K562 (cell line): Measurements from ENCODE around the gene PJA1.

Experiments used
- CTCF ChIP-seq, 3 experiments: IDR thresholded peaks in 2 of 3; conservative IDR thresholded peaks in 1 of 3; 2 replicates each; pipeline ENCODE4 v1.5.1; 2011 to 2012; ENCODE audit warnings: low read length in 3 of 3, mild to moderate bottlenecking in 3 of 3, control low read depth in 2 of 3, improper control_type of control experiment in 1 of 3, inconsistent platforms in 1 of 3, low read depth in 1 of 3, mixed read lengths in 1 of 3, moderate library complexity in 1 of 3; ENCODE audit not compliant: insufficient read depth in 2 of 3
- EGR1 ChIP-seq: fragments of 450-650 bp; conservative IDR thresholded peaks from 2 replicates; pipeline ENCODE4 v1.6.1; 2017; ENCODE audit warnings: mild to moderate bottlenecking
- PBX2 ChIP-seq, 2 experiments: IDR thresholded peaks in 1 of 2; conservative IDR thresholded peaks in 1 of 2; 2 replicates each; pipeline ENCODE4 v1.6.1; 2016; ENCODE audit warnings: low read depth in 2 of 2, mild to moderate bottlenecking in 1 of 2, missing compliant biosample characterization in 1 of 2, missing genetic modification characterization in 1 of 2, moderate library complexity in 1 of 2
- POLR2A ChIP-seq: fragments of 450-650 bp; conservative IDR thresholded peaks from 2 replicates; pipeline ENCODE4 v1.6.1; 2016
- RAD21 ChIP-seq, 2 experiments: fragments of 250-450 bp in 1 of 2; fragments of 450-650 bp in 1 of 2; sonication (Bioruptor Pico) in 1 of 2; formaldehyde crosslinking in 1 of 2; IDR thresholded peaks in 1 of 2; conservative IDR thresholded peaks in 1 of 2; 2 replicates each; pipeline versions ENCODE4 v1.4.0 to v1.8.0; 2020 to 2022; ENCODE audit warnings: mild to moderate bottlenecking in 2 of 2, moderate library complexity in 1 of 2
- RBM22 ChIP-seq: fragments of 200-400 bp; formaldehyde crosslinking; IDR thresholded peaks from 2 replicates; pipeline ENCODE4 v1.6.1; 2018; ENCODE audit warnings: low read length, low read depth; ENCODE audit not compliant: poor library complexity, severe bottlenecking
- SMC3 ChIP-seq: conservative IDR thresholded peaks from 2 replicates; pipeline ENCODE4 v1.6.1; 2011; ENCODE audit warnings: low read depth, low read length, improper control_type of control experiment; ENCODE audit not compliant: insufficient read depth
- SP2 ChIP-seq: IDR thresholded peaks from 2 replicates; pipeline ENCODE4 v1.6.1; 2011; ENCODE audit warnings: mild to moderate bottlenecking, low read depth, low read length, moderate library complexity; ENCODE audit not compliant: poor library complexity, severe bottlenecking; ENCODE audit errors: extremely low read depth
- TAF1 ChIP-seq: IDR thresholded peaks from 2 replicates; pipeline ENCODE4 v1.6.1; 2011; ENCODE audit warnings: mild to moderate bottlenecking, low read length, moderate library complexity; ENCODE audit not compliant: insufficient read depth, control insufficient read depth, severe bottlenecking; ENCODE audit errors: extremely low read depth
- ZBTB8A ChIP-seq: fragments of 450-650 bp; IDR thresholded peaks from 2 replicates; pipeline ENCODE4 v1.6.1; 2018; ENCODE audit warnings: mild to moderate bottlenecking, moderate library complexity; ENCODE audit not compliant: partially characterized antibody
- ZNF384 ChIP-seq: IDR thresholded peaks from 2 replicates; pipeline ENCODE4 v1.6.1; 2012; ENCODE audit warnings: low read depth, low read length, improper control_type of control experiment

DNA sequence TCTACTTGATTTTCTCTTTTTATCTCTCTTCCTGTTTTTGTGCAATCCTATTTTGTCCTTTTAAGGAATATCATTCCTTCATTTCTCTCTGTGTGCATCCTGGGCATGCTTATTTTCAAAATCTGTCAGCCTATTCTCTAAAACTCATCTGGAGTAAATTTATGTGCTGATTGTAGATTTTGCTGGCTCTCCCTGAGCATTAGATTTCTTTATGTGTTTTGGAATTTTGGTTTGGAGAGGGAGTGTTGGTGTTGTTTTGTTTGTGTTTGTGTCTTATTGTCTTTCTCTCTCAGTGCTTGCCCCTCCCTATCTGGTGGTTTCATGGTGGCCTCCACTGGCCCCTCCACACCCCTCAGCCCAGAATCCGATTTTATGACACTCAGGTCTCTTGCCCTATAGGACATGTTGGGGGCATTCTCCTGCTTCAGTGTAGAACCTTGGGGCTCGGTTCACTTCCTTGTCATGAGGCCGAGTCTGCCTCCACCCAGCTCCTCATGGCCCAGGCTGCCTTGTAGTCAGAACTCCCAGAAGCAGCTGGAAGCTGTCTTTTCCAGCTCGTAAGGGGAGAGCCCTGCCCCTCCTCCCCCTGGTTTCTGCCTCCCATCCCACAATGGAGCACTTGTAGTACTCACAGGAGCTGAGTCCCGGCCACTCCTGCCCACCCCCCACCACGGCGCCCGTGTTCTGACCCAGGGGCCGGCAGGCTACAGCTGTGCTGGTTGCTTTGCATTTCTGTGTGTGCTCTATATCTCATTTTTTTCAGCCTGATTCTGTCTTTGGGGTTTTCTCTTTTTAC lies 24.5 kb upstream of the PJA1 start:
- TF ChIP-seq ZNF384, result no peak
- TF ChIP-seq SMC3, result no peak
- no peak for TF ChIP-seq POLR2A
- no peak for TF ChIP-seq TAF1
- no peak for TF ChIP-seq RAD21 (CRISPR knock-in tag; conservative IDR thresholded peaks at IDR 0.05 in 1 of 2, IDR thresholded peaks at IDR 0.05 in 1 of 2)
- no peak for TF ChIP-seq CTCF (IDR thresholded peaks at IDR 0.05 in 2 of 3, conservative IDR thresholded peaks at IDR 0.05 in 1 of 3; ENCODE audit: insufficient read depth in 2 of 3, low read depth in 1 of 3, low read length in 3 of 3)
- no peak for TF ChIP-seq PBX2 (CRISPR knock-in tag; IDR thresholded peaks at IDR 0.05; ENCODE audit: low read depth)
- TF ChIP-seq PBX2 (tag; conservative IDR thresholded peaks at IDR 0.05; ENCODE audit: low read depth), result no peak
- no peak for TF ChIP-seq EGR1
- TF ChIP-seq RBM22, result no peak
- no peak for TF ChIP-seq ZBTB8A
- no peak for TF ChIP-seq SP2
